SK-N-SH treated with all-trans-retinoic acid at 6 μM for 48 hours (cell line): ENCODE measurements around the gene CCDC69.

Experiments
- ATAC-seq: fragments of 200-7000 bp; cut with Tn5 transposase; 3 replicates; pipeline ENCODE4 v1.9.1; 2020; ENCODE audit warnings: mild to moderate bottlenecking, moderate library complexity
- ARNTL ChIP-seq: fragments of 450-650 bp; formaldehyde crosslinking; IDR thresholded peaks from 2 replicates; pipeline ENCODE4 v1.5.0; 2020; ENCODE audit warnings: low read depth, mild to moderate bottlenecking, moderate library complexity, borderline replicate concordance
- BACH2 ChIP-seq: fragments of 250-450 bp; sonication (Bioruptor Pico); IDR thresholded peaks from 2 replicates; pipeline ENCODE4 v1.9.0; 2021; ENCODE audit warnings: mild to moderate bottlenecking, borderline replicate concordance
- CSDC2 ChIP-seq: fragments of 250-450 bp; sonication (Bioruptor Pico); IDR thresholded peaks from 2 replicates; pipeline ENCODE4 v1.5.0; 2020; ENCODE audit warnings: mild to moderate bottlenecking, moderate library complexity
- CSRNP3 ChIP-seq: fragments of 250-450 bp; sonication (Bioruptor Pico); IDR thresholded peaks from 2 replicates; pipeline ENCODE4 v1.5.1; 2021; ENCODE audit warnings: mild to moderate bottlenecking, moderate library complexity
- ESRRG ChIP-seq: fragments of 250-450 bp; sonication (Bioruptor Pico); IDR thresholded peaks from 2 replicates; pipeline ENCODE4 v1.6.1; 2021; ENCODE audit warnings: mild to moderate bottlenecking
- GLIS3 ChIP-seq: fragments of 250-450 bp; sonication (Bioruptor Pico); IDR thresholded peaks from 2 replicates; pipeline ENCODE4 v1.5.0; 2020; ENCODE audit warnings: mild to moderate bottlenecking, moderate library complexity
- OSR1 ChIP-seq: fragments of 250-450 bp; sonication (Bioruptor Pico); IDR thresholded peaks from 2 replicates; pipeline ENCODE4 v1.8.0; 2022; ENCODE audit warnings: moderate library complexity, mild to moderate bottlenecking, inconsistent platforms
- PPARA ChIP-seq: fragments of 250-450 bp; sonication (Bioruptor Pico); IDR thresholded peaks from 2 replicates; pipeline ENCODE4 v1.5.0; 2020; ENCODE audit warnings: mild to moderate bottlenecking, borderline replicate concordance
- RARB ChIP-seq: fragments of 250-450 bp; sonication (Bioruptor Pico); IDR thresholded peaks from 2 replicates; pipeline ENCODE4 v1.8.0; 2021; ENCODE audit warnings: mild to moderate bottlenecking, moderate library complexity
- SNAI2 ChIP-seq: fragments of 250-450 bp; sonication (Bioruptor Pico); IDR thresholded peaks from 2 replicates; pipeline ENCODE4 v1.5.0; 2020; ENCODE audit warnings: mild to moderate bottlenecking, moderate library complexity
- TCF4 ChIP-seq: fragments of 250-450 bp; sonication (Bioruptor Pico); IDR thresholded peaks from 2 replicates; pipeline ENCODE4 v1.8.0; 2021; ENCODE audit warnings: mild to moderate bottlenecking, moderate library complexity, borderline replicate concordance
- TOX ChIP-seq: fragments of 250-450 bp; sonication (Bioruptor Pico); IDR thresholded peaks from 2 replicates; pipeline ENCODE4 v1.8.0; 2021; ENCODE audit warnings: mild to moderate bottlenecking, moderate library complexity, borderline replicate concordance
- TSHZ2 ChIP-seq: fragments of 250-450 bp; sonication (Bioruptor Pico); IDR thresholded peaks from 2 replicates; pipeline ENCODE4 v1.5.0; 2020; ENCODE audit warnings: mild to moderate bottlenecking, moderate library complexity
- ZC3H10 ChIP-seq: fragments of 250-450 bp; sonication (Bioruptor Pico); IDR thresholded peaks from 2 replicates; pipeline ENCODE4 v1.5.1; 2021; ENCODE audit warnings: mild to moderate bottlenecking, moderate library complexity
- ZFP30 ChIP-seq: fragments of 450-650 bp; formaldehyde crosslinking; IDR thresholded peaks from 2 replicates; pipeline ENCODE4 v1.5.0; 2022; ENCODE audit warnings: mild to moderate bottlenecking, moderate library complexity
- ZNF565 ChIP-seq: fragments of 450-650 bp; formaldehyde crosslinking; conservative IDR thresholded peaks from 2 replicates; pipeline ENCODE4 v1.5.0; 2020; ENCODE audit warnings: low read depth, mild to moderate bottlenecking, moderate library complexity
- ZNF70 ChIP-seq: fragments of 450-650 bp; formaldehyde crosslinking; IDR thresholded peaks from 2 replicates; pipeline ENCODE4 v1.5.0; 2020; ENCODE audit warnings: mild to moderate bottlenecking, moderate library complexity
- TF ChIP-seq, protein P1 (sequence below): fragments of 250-450 bp; sonication (Bioruptor Pico); IDR thresholded peaks from 2 replicates; pipeline ENCODE4 v1.5.1; 2020; ENCODE audit warnings: low read depth, mild to moderate bottlenecking, moderate library complexity
- TF ChIP-seq, protein P2 (sequence below): fragments of 250-450 bp; sonication (Bioruptor Pico); IDR thresholded peaks from 2 replicates; pipeline ENCODE4 v1.8.0; 2021; ENCODE audit warnings: low read depth, mild to moderate bottlenecking, moderate library complexity, borderline replicate concordance

The CCDC69 gene

DNA sequence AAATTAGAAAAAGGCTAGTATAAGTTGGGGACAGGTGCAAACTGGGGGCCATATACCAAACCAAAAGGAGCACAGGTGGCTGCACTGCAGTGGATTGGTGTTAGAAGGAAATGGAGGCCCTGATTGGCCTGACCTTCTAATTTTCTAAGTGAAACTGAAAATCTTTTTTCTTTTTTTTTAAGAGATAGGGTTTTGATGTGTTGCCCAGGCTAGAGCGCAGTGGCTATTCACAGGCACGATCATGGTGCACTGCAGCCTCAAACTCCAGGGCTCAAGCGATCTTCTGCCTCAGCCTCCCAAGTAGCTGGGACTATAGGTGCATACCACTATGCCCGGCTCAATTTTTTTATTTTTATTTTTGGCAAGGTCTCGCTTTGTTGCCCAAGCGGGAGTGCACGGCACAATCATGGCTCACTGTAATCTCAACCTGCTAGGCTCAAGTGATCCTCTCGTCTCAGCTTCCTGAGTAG, 9.8 kb upstream of the CCDC69 start (continued):
- TF ChIP-seq PPARA, result no peak
- TF ChIP-seq, all 23 proteins: peak for 0

GRCh38 chr5:151231359-151231758, 7.5 kb upstream of the CCDC69 start:
- TF ChIP-seq ZC3H10 (CRISPR knock-in tag) (no peak), CSDC2 (CRISPR knock-in tag) (no peak), GLIS3 (no peak), ZFP30 (no peak)
- TF ChIP-seq, protein P1, sequence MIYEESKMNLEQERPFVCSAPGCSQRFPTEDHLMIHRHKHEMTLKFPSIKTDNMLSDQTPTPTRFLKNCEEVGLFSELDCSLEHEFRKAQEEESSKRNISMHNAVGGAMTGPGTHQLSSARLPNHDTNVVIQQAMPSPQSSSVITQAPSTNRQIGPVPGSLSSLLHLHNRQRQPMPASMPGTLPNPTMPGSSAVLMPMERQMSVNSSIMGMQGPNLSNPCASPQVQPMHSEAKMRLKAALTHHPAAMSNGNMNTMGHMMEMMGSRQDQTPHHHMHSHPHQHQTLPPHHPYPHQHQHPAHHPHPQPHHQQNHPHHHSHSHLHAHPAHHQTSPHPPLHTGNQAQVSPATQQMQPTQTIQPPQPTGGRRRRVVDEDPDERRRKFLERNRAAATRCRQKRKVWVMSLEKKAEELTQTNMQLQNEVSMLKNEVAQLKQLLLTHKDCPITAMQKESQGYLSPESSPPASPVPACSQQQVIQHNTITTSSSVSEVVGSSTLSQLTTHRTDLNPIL (CRISPR knock-in tag), result no peak
- TF ChIP-seq, protein P2, sequence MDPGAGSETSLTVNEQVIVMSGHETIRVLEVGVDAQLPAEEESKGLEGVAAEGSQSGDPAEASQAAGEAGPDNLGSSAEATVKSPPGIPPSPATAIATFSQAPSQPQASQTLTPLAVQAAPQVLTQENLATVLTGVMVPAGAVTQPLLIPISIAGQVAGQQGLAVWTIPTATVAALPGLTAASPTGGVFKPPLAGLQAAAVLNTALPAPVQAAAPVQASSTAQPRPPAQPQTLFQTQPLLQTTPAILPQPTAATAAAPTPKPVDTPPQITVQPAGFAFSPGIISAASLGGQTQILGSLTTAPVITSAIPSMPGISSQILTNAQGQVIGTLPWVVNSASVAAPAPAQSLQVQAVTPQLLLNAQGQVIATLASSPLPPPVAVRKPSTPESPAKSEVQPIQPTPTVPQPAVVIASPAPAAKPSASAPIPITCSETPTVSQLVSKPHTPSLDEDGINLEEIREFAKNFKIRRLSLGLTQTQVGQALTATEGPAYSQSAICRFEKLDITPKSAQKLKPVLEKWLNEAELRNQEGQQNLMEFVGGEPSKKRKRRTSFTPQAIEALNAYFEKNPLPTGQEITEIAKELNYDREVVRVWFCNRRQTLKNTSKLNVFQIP, result no peak
- ATAC-seq, result no peak

- TF ChIP-seq, protein P2, result no peak
- no peak for TF ChIP-seq SNAI2
- TF ChIP-seq TCF4 (CRISPR knock-in tag), result no peak
- TF ChIP-seq ZNF565 (CRISPR knock-in tag), result no peak
- TF ChIP-seq TOX (CRISPR knock-in tag), result no peak
- no peak for TF ChIP-seq PPARA
- TF ChIP-seq GLIS3, result no peak
- TF ChIP-seq CSRNP3, result no peak
- TF ChIP-seq ZC3H10 (CRISPR knock-in tag), result no peak
- no peak for TF ChIP-seq RARB (CRISPR knock-in tag)
- no peak for TF ChIP-seq ESRRG
- no peak for TF ChIP-seq ZNF70 (CRISPR knock-in tag)
- TF ChIP-seq OSR1 (CRISPR knock-in tag), result no peak
- no peak for TF ChIP-seq BACH2 (CRISPR knock-in tag)
- TF ChIP-seq ARNTL (CRISPR knock-in tag), result no peak
- ATAC-seq, result no peak
These were observed 6.3 kb upstream of the CCDC69 start for GRCh38 chr5:151230048-151230680.

GRCh38 chr5:151228986-151229385, 5.1 kb upstream of the CCDC69 start:
- ATAC-seq, result no peak
- TF ChIP-seq TOX (CRISPR knock-in tag) (no peak), ZNF70 (CRISPR knock-in tag) (no peak), TSHZ2 (CRISPR knock-in tag) (no peak), PPARA (no peak)
- TF ChIP-seq, protein P1 (CRISPR knock-in tag), result no peak
